NCI-H2227 (cell line): ENCODE results near the gene PNPLA1.

Source experiments
- DNase-seq: peaks from one replicate; lab custom pipeline; 2025; ENCODE audit not compliant: unreplicated experiment; lab: John Stamatoyannopoulos, UW

Gene PNPLA1

GRCh38 chr6:36284359-36284758 is 14.5 kb downstream of the PNPLA1 start:
- DNase-seq, result no peak

GRCh38 chr6:36285187-36285671 is 15.4 kb downstream of the PNPLA1 start:
- peak; percentile 89 for DNase-seq

- DNase-seq, result no peak
These were observed 15.9 kb downstream of the PNPLA1 start for GRCh38 chr6:36285797-36286196.

GRCh38 chr6:36286858-36287257 is 17.0 kb downstream of the PNPLA1 start:
- DNase-seq, result no peak

GRCh38 chr6:36289281-36289878 is 19.5 kb downstream of the PNPLA1 start:
- DNase-seq, result peak; percentile 45

- DNase-seq, result no peak
These were observed 21.1 kb downstream of the PNPLA1 start for GRCh38 chr6:36290668-36291620.

- no peak for DNase-seq
These were observed 22.3 kb downstream of the PNPLA1 start for GRCh38 chr6:36292170-36292569.

- no peak for DNase-seq
These were observed 26.4 kb downstream of the PNPLA1 start for GRCh38 chr6:36296240-36296639.

GRCh38 chr6:36297051-36297450 is 27.2 kb downstream of the PNPLA1 start:
- no peak for DNase-seq

GRCh38 chr6:36297511-36297910 is 27.7 kb downstream of the PNPLA1 start:
- DNase-seq, result no peak

GRCh38 chr6:36298027-36298426 is 28.2 kb downstream of the PNPLA1 start:
- DNase-seq, result no peak

- DNase-seq, result no peak
These were observed 31.3 kb downstream of the PNPLA1 start for GRCh38 chr6:36301085-36301658.

GRCh38 chr6:36301781-36302180 is 31.9 kb downstream of the PNPLA1 start:
- no peak for DNase-seq

- peak; percentile 90 for DNase-seq
These were observed 32.5 kb downstream of the PNPLA1 start for GRCh38 chr6:36302227-36302976.

GRCh38 chr6:36305885-36306284 is 36.0 kb downstream of the PNPLA1 start:
- no peak for DNase-seq

- DNase-seq, result no peak
These were observed 36.5 kb downstream of the PNPLA1 start for GRCh38 chr6:36306375-36306774.

- no peak for DNase-seq
These were observed 38.7 kb downstream of the PNPLA1 start for GRCh38 chr6:36308514-36308913.

- no peak for DNase-seq
These were observed 39.3 kb downstream of the PNPLA1 start for GRCh38 chr6:36309203-36309602.

- no peak for DNase-seq
These were observed 40.0 kb downstream of the PNPLA1 start for GRCh38 chr6:36309900-36310299.

- no peak for DNase-seq
These were observed 43.2 kb downstream of the PNPLA1 start for GRCh38 chr6:36312854-36313648.

- no peak for DNase-seq
These were observed 43.7 kb downstream of the PNPLA1 start for GRCh38 chr6:36313649-36313936.
